Measurements from ENCODE around the gene SIGLEC11.
"Not testable (repeated sequence)": the region's sequence is repeated elsewhere in the genome, so short reads cannot be mapped to it uniquely, and the experiment has no call there.

Gene SIGLEC11

GRCh38 chr19:49972841-49973240 lies 11.9 kb upstream of the SIGLEC11 start:
- H3K9me3 ChIP-seq (ENCODE audit: insufficient read depth, low read length, severe bottlenecking), result no peaks in the 10 kb centered on the region
- H2AFZ ChIP-seq (ENCODE audit: low read depth, low read length), result no peak overlapping the region
- TF ChIP-seq, protein P1, sequence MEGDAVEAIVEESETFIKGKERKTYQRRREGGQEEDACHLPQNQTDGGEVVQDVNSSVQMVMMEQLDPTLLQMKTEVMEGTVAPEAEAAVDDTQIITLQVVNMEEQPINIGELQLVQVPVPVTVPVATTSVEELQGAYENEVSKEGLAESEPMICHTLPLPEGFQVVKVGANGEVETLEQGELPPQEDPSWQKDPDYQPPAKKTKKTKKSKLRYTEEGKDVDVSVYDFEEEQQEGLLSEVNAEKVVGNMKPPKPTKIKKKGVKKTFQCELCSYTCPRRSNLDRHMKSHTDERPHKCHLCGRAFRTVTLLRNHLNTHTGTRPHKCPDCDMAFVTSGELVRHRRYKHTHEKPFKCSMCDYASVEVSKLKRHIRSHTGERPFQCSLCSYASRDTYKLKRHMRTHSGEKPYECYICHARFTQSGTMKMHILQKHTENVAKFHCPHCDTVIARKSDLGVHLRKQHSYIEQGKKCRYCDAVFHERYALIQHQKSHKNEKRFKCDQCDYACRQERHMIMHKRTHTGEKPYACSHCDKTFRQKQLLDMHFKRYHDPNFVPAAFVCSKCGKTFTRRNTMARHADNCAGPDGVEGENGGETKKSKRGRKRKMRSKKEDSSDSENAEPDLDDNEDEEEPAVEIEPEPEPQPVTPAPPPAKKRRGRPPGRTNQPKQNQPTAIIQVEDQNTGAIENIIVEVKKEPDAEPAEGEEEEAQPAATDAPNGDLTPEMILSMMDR (IDR thresholded peaks at IDR 0.05; ENCODE audit: borderline replicate concordance, extremely low read depth, low read length, poor library complexity, severe bottlenecking), result no peak
- no peak for TF ChIP-seq EZH2 (IDR thresholded peaks at IDR 0.05; ENCODE audit: borderline replicate concordance, low read depth, low read length, severe bottlenecking)
- no peaks in the 10 kb centered on the region for H3K79me2 ChIP-seq (ENCODE audit: insufficient read depth, low read length)
- no peak for ATAC-seq (ENCODE audit: insufficient read depth, low read depth)
- no peaks in the 10 kb centered on the region for H3K27me3 ChIP-seq (ENCODE audit: insufficient read depth, low read length, poor library complexity)
- H3K36me3 ChIP-seq (ENCODE audit: insufficient read depth, low read length), result peaks cover 8% of the 10 kb centered on the region; the same call in 1 of the 2 replicates
- H3K4me2 ChIP-seq (ENCODE audit: insufficient read depth, low read length), result no peak overlapping the region
- no peak overlapping the region for H3K27ac ChIP-seq (ENCODE audit: low read length)
- no peaks in the 10 kb centered on the region for H3K4me1 ChIP-seq (ENCODE audit: insufficient read depth, low read length)
- H3K4me3 ChIP-seq (ENCODE audit: low read depth in 1 of 2, low read length in 2 of 2), result no peak overlapping the region
- peaks cover 19% of the 10 kb centered on the region for H4K20me1 ChIP-seq (ENCODE audit: insufficient read depth, low read length)
- no peak for DNase-seq
- H3K9ac ChIP-seq (ENCODE audit: low read depth, low read length), result no peak overlapping the region

DNA sequence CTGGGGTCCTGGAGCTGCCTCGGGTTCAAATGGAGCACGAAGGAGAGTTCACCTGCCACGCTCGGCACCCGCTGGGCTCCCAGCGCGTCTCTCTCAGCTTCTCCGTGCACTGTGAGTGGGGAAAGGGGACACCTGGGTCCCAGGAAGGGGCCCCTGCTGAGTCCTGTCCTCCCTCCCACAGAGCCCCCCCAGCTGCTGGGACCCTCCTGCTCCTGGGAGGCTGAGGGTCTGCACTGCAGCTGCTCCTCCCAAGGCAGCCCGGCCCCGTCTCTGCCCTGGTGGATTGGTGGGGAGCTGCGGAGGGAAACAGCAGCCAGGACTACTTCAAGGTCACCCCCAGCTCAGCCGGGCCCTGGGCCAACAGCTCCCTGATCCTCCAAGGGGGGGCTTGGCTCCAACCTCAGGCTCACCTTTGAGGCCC lies 11.0 kb upstream of the SIGLEC11 start:
- Histone ChIP-seq H3K9ac (ENCODE audit: low read depth, low read length) (no peak overlapping the region), H3K79me2 (ENCODE audit: insufficient read depth, low read length) (no peaks in the 10 kb centered on the region)

GRCh38 chr19:49969355-49969754 lies 8.4 kb upstream of the SIGLEC11 start:
- DNase-seq; H3K27ac ChIP-seq (ENCODE audit: low read length); H3K4me2 ChIP-seq (ENCODE audit: insufficient read depth, low read length); ATAC-seq (ENCODE audit: insufficient read depth, low read depth); H3K27me3 ChIP-seq (ENCODE audit: insufficient read depth, low read length, poor library complexity); H3K79me2 ChIP-seq (ENCODE audit: insufficient read depth, low read length); H3K4me3 ChIP-seq (ENCODE audit: low read depth in 1 of 2, low read length in 2 of 2); H2AFZ ChIP-seq (ENCODE audit: low read depth, low read length); H3K9me3 ChIP-seq (ENCODE audit: insufficient read depth, low read length, severe bottlenecking); H3K4me1 ChIP-seq (ENCODE audit: insufficient read depth, low read length); H3K36me3 ChIP-seq (ENCODE audit: insufficient read depth, low read length); H3K9ac ChIP-seq (ENCODE audit: low read depth, low read length): not testable (repeated sequence)
- peaks cover 15% of the 10 kb centered on the region; the same call in 1 of the 2 replicates for H4K20me1 ChIP-seq (ENCODE audit: insufficient read depth, low read length)

More for the DNA sequence above, 11.0 kb upstream of the SIGLEC11 start:
- Histone ChIP-seq H3K4me2 (ENCODE audit: insufficient read depth, low read length) (no peak overlapping the region), H4K20me1 (ENCODE audit: insufficient read depth, low read length) (peaks cover 19% of the 10 kb centered on the region), H2AFZ (ENCODE audit: low read depth, low read length) (no peak overlapping the region), H3K27me3 (ENCODE audit: insufficient read depth, low read length, poor library complexity) (no peaks in the 10 kb centered on the region), H3K4me3 (ENCODE audit: low read depth in 1 of 2, low read length in 2 of 2) (no peak overlapping the region), H3K9me3 (ENCODE audit: insufficient read depth, low read length, severe bottlenecking) (no peaks in the 10 kb centered on the region), H3K27ac (ENCODE audit: low read length) (no peak overlapping the region), H3K4me1 (ENCODE audit: insufficient read depth, low read length) (no peaks in the 10 kb centered on the region), H3K36me3 (ENCODE audit: insufficient read depth, low read length) (peaks cover 4% of the 10 kb centered on the region; the same call in 1 of the 2 replicates)
- ATAC-seq (ENCODE audit: insufficient read depth, low read depth), result no peak
- no peak for DNase-seq
- TF ChIP-seq, protein P1 (IDR thresholded peaks at IDR 0.05; ENCODE audit: borderline replicate concordance, extremely low read depth, low read length, poor library complexity, severe bottlenecking), result no peak
- no peak for TF ChIP-seq EZH2 (IDR thresholded peaks at IDR 0.05; ENCODE audit: borderline replicate concordance, low read depth, low read length, severe bottlenecking)

DNA sequence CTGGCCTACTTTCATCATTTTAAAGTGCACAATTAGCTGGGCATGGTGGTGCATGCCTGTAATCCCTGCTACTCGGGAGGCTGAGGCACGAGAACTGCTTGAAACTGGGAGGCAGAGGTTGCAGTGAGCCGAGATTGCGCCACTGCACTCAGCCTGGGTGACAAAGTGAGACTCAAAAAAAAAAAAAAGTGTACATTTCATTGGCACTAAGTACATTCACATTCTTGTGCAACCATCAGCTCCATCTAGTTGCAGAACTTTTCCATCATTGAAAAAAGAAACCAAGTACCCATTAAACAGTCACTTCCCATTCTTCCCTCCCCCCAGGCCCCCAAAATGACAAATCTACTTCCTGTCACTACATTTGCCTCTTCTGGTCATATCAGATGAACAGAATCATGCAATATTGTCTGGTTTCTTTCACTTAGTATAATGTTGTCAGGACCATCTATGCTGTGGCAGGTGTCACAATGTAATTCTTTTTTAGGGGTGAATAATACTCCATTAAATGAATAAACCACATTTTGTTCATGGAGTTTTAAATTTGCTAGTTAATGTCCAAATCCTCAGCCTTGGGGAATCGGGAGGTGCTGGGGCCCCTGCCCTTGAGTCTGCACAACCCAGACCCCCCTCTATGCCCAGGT lies 7.4 kb upstream of the SIGLEC11 start:
- H3K27ac ChIP-seq (ENCODE audit: low read length), result no peak overlapping the region
- no peak overlapping the region for H2AFZ ChIP-seq (ENCODE audit: low read depth, low read length)
- H3K4me3 ChIP-seq (ENCODE audit: low read depth in 1 of 2, low read length in 2 of 2), result no peak overlapping the region
- no peaks in the 10 kb centered on the region for H3K79me2 ChIP-seq (ENCODE audit: insufficient read depth, low read length)
- DNase-seq (no peak), ATAC-seq (ENCODE audit: insufficient read depth, low read depth) (no peak)
- H3K4me1 ChIP-seq (ENCODE audit: insufficient read depth, low read length), result no peaks in the 10 kb centered on the region
- H4K20me1 ChIP-seq (ENCODE audit: insufficient read depth, low read length), result 0 out of 2 replicates have a peak, but pooled peaks cover 10% of the 10 kb centered on the region
- TF ChIP-seq, protein P1 (IDR thresholded peaks at IDR 0.05; ENCODE audit: borderline replicate concordance, extremely low read depth, low read length, poor library complexity, severe bottlenecking), result no peak
- no peak for TF ChIP-seq EZH2 (IDR thresholded peaks at IDR 0.05; ENCODE audit: borderline replicate concordance, low read depth, low read length, severe bottlenecking)
- no peaks in the 10 kb centered on the region for H3K9me3 ChIP-seq (ENCODE audit: insufficient read depth, low read length, severe bottlenecking)
- no peak overlapping the region for H3K9ac ChIP-seq (ENCODE audit: low read depth, low read length)
- no peak overlapping the region for H3K4me2 ChIP-seq (ENCODE audit: insufficient read depth, low read length)
- H3K27me3 ChIP-seq (ENCODE audit: insufficient read depth, low read length, poor library complexity), result no peaks in the 10 kb centered on the region
- no peaks in the 10 kb centered on the region for H3K36me3 ChIP-seq (ENCODE audit: insufficient read depth, low read length)

GRCh38 chr19:49959892-49960291 lies 1.1 kb downstream of the SIGLEC11 start:
- H3K27ac ChIP-seq (ENCODE audit: low read length); H4K20me1 ChIP-seq (ENCODE audit: insufficient read depth, low read length); H3K27me3 ChIP-seq (ENCODE audit: insufficient read depth, low read length, poor library complexity); H3K9ac ChIP-seq (ENCODE audit: low read depth, low read length); H3K79me2 ChIP-seq (ENCODE audit: insufficient read depth, low read length); ATAC-seq (ENCODE audit: insufficient read depth, low read depth); DNase-seq; H3K36me3 ChIP-seq (ENCODE audit: insufficient read depth, low read length); H3K9me3 ChIP-seq (ENCODE audit: insufficient read depth, low read length, severe bottlenecking); H3K4me2 ChIP-seq (ENCODE audit: insufficient read depth, low read length); H2AFZ ChIP-seq (ENCODE audit: low read depth, low read length); H3K4me3 ChIP-seq (ENCODE audit: low read depth in 1 of 2, low read length in 2 of 2); H3K4me1 ChIP-seq (ENCODE audit: insufficient read depth, low read length): not testable (repeated sequence)

DNA sequence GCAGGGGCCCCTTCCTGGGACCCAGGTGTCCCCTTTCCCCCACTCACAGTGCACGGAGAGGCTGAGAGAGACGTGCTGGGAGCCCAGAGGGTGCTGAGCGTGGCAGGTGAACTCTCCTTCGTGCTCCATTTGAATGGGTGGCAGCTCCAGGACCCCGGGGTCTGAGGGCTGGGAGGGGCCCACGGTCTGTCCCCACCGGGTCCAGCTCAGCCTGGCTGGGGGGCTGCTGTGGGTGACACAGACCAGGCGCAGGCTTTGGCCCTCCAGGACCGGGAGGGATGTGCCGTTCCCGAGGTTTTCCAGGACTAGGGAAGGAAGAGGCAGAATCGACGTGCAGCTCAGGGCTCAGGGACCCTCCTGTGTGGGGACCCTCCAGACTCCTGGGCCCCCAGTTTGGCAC lies 2.4 kb downstream of the SIGLEC11 start:
- not testable (repeated sequence) for ATAC-seq (ENCODE audit: insufficient read depth, low read depth); H3K9me3 ChIP-seq (ENCODE audit: insufficient read depth, low read length, severe bottlenecking); DNase-seq; H3K79me2 ChIP-seq (ENCODE audit: insufficient read depth, low read length); H3K9ac ChIP-seq (ENCODE audit: low read depth, low read length); H3K36me3 ChIP-seq (ENCODE audit: insufficient read depth, low read length); H3K27me3 ChIP-seq (ENCODE audit: insufficient read depth, low read length, poor library complexity); H2AFZ ChIP-seq (ENCODE audit: low read depth, low read length); H3K4me1 ChIP-seq (ENCODE audit: insufficient read depth, low read length); H3K4me2 ChIP-seq (ENCODE audit: insufficient read depth, low read length); H3K4me3 ChIP-seq (ENCODE audit: low read depth in 1 of 2, low read length in 2 of 2); H3K27ac ChIP-seq (ENCODE audit: low read length); H4K20me1 ChIP-seq (ENCODE audit: insufficient read depth, low read length)

Measured in DND-41 (cell line).